Neural cell (in vitro differentiated cells): ENCODE results near the gene DCAF16. TPM values are rescaled to one million over a fixed set of nuclear protein-coding genes. Genes with fewer than 3 reads are reported as not detected.

Source experiments
- H2AFZ ChIP-seq: fragments of 200-600, 300-800 bp; sonication (generic), shearing (Covaris generic); 2 replicates; pipeline ENCODE4 v1.6.0; 2014; ENCODE audit warnings: low read depth, mild to moderate bottlenecking, antibody characterized with exemption, low read length, moderate library complexity
- H3F3A ChIP-seq: fragments of 200-600 bp; shearing (Covaris generic); 2 replicates; pipeline ENCODE4 v1.6.1; 2016; ENCODE audit warnings: mild to moderate bottlenecking, moderate library complexity, mixed read lengths, antibody characterized with exemption, low read length; ENCODE audit not compliant: insufficient read depth, poor library complexity, severe bottlenecking
- H3K27ac ChIP-seq: fragments of 200-600, 300-800 bp; sonication (generic), shearing (Covaris generic); 2 replicates; pipeline ENCODE4 v1.5.1; 2014; ENCODE audit warnings: mild to moderate bottlenecking, low read length, moderate library complexity
- H3K27me3 ChIP-seq: fragments of 300-800, 200-600 bp; sonication (generic), shearing (Covaris generic); 2 replicates; pipeline ENCODE4 v1.6.0; 2014; ENCODE audit warnings: mild to moderate bottlenecking, low read depth, low read length, moderate library complexity; ENCODE audit not compliant: insufficient read depth
- H3K36me3 ChIP-seq: fragments of 300-800, 200-600 bp; sonication (generic), shearing (Covaris generic); 2 replicates; pipeline ENCODE4 v1.5.1; 2014; ENCODE audit warnings: mild to moderate bottlenecking, antibody characterized with exemption, low read length, moderate library complexity; ENCODE audit not compliant: insufficient read depth
- H3K4me2 ChIP-seq: fragments of 300-800, 200-600 bp; sonication (generic), shearing (Covaris generic); 2 replicates; pipeline ENCODE4 v1.6.0; 2014; ENCODE audit warnings: mild to moderate bottlenecking, low read length
- H3K4me3 ChIP-seq: fragments of 300-800, 200-600 bp; sonication (generic), shearing (Covaris generic); 2 replicates; pipeline ENCODE4 v1.5.1; 2014; ENCODE audit warnings: mild to moderate bottlenecking, low read length, moderate library complexity
- H3K79me2 ChIP-seq: fragments of 200-600 bp; shearing (Covaris generic); replicated peaks from 2 replicates; pipeline ENCODE4 v1.6.0; 2014; ENCODE audit warnings: mild to moderate bottlenecking, low read length, moderate library complexity; ENCODE audit not compliant: insufficient read depth
- H3K9ac ChIP-seq: fragments of 300-800, 200-600 bp; sonication (generic), shearing (Covaris generic); 2 replicates; pipeline ENCODE4 v1.6.1; 2016; ENCODE audit warnings: mild to moderate bottlenecking, low read length, mixed read lengths
- H3K9me2 ChIP-seq: fragments of 200-600 bp; shearing (Covaris generic); 2 replicates; pipeline ENCODE4 v1.6.1; 2016; ENCODE audit warnings: mild to moderate bottlenecking, low read length, mixed read lengths; ENCODE audit not compliant: insufficient read depth
- H3K9me3 ChIP-seq: fragments of 200-600, 300-800 bp; sonication (generic), shearing (Covaris generic); 2 replicates; pipeline ENCODE4 v1.6.1; 2016; ENCODE audit warnings: mild to moderate bottlenecking, mixed run types, low read length, moderate library complexity, mixed read lengths
- H4K20me1 ChIP-seq: fragments of 200-600 bp; shearing (Covaris generic); 2 replicates; pipeline ENCODE4 v1.6.1; 2016; ENCODE audit warnings: mild to moderate bottlenecking, mixed run types; ENCODE audit not compliant: insufficient read depth
- CTCF ChIP-seq: fragments of 450-650 bp; IDR thresholded peaks from 2 replicates; pipeline ENCODE4 v1.5.1; 2014; ENCODE audit warnings: antibody characterized with exemption, mild to moderate bottlenecking, moderate library complexity; ENCODE audit not compliant: poor library complexity, severe bottlenecking
- EP300 ChIP-seq: fragments of 450-650 bp; conservative IDR thresholded peaks from 2 replicates; pipeline ENCODE4 v1.6.1; 2014; ENCODE audit warnings: antibody characterized with exemption, mild to moderate bottlenecking, moderate library complexity; ENCODE audit not compliant: poor library complexity, severe bottlenecking
- EZH2 ChIP-seq: fragments of 200-600, 300-800 bp; shearing (Covaris generic), sonication (generic); IDR thresholded peaks from 2 replicates; pipeline ENCODE4 v1.6.1; 2014; ENCODE audit warnings: antibody characterized with exemption, low read length, borderline replicate concordance, mild to moderate bottlenecking; ENCODE audit not compliant: insufficient read depth, poor library complexity, severe bottlenecking
- MXI1 ChIP-seq: fragments of 450-650 bp; conservative IDR thresholded peaks from 2 replicates; pipeline ENCODE4 v1.6.1; 2014; ENCODE audit warnings: antibody characterized with exemption, mild to moderate bottlenecking; ENCODE audit not compliant: poor library complexity, severe bottlenecking
- POLR2AphosphoS5 ChIP-seq: IDR thresholded peaks from 2 replicates; pipeline ENCODE4 v1.6.1; 2012
- RAD21 ChIP-seq: fragments of 450-650 bp; conservative IDR thresholded peaks from 2 replicates; pipeline ENCODE4 v1.6.1; 2014; ENCODE audit warnings: antibody characterized with exemption, mild to moderate bottlenecking, moderate library complexity
- REST ChIP-seq: IDR thresholded peaks from 2 replicates; pipeline ENCODE4 v1.6.1; 2012; ENCODE audit warnings: borderline replicate concordance
- SMC3 ChIP-seq: fragments of 450-650 bp; conservative IDR thresholded peaks from 2 replicates; pipeline ENCODE4 v1.6.1; 2014; ENCODE audit warnings: antibody characterized with exemption, mild to moderate bottlenecking, moderate library complexity; ENCODE audit not compliant: poor library complexity
- TAF1 ChIP-seq: IDR thresholded peaks from 2 replicates; pipeline ENCODE4 v1.6.1; 2012; ENCODE audit warnings: low read depth
- polyA plus RNA-seq: library from polyadenylated mRNA; depleted of rRNA; stranded (reverse); fragments of >200 nt; gene quantifications from 2 replicates; pipeline ENCODE4 v1.2.3, GENCODE V29; 2014

The DCAF16 gene
- polyA plus RNA-seq, 1 donor from 2014 or later = 41.3 TPM

GRCh38 chr4:17797808-17798207, 12.7 kb downstream of the DCAF16 start:
- no peak overlapping the region for H2AFZ ChIP-seq
- no peaks in the 10 kb centered on the region for H3K79me2 ChIP-seq
- TF ChIP-seq EZH2 (no peak), CTCF (no peak), EP300 (no peak), SMC3 (no peak), RAD21 (no peak), POLR2AphosphoS5 (no peak), MXI1 (no peak), TAF1 (no peak)
- H3K27ac ChIP-seq = no peak overlapping the region
- H4K20me1 ChIP-seq = no peaks in the 10 kb centered on the region
- H3K9me3 ChIP-seq = no peaks in the 10 kb centered on the region
- H3K36me3 ChIP-seq = peaks cover 6% of the 10 kb centered on the region
- no peak overlapping the region for H3K4me3 ChIP-seq
- no peak overlapping the region for H3K4me2 ChIP-seq
- no peaks in the 10 kb centered on the region for H3F3A ChIP-seq
- H3K9me2 ChIP-seq = no peaks in the 10 kb centered on the region
- H3K9ac ChIP-seq = no peak overlapping the region
- no peaks in the 10 kb centered on the region for H3K27me3 ChIP-seq

- H3K9me2 ChIP-seq = no peaks in the 10 kb centered on the region
- TF ChIP-seq EP300 (no peak), TAF1 (no peak), POLR2AphosphoS5 (no peak), REST (no peak), MXI1 (no peak), RAD21 (no peak), EZH2 (no peak), CTCF (no peak)
- H3F3A ChIP-seq = no peaks in the 10 kb centered on the region
- H2AFZ ChIP-seq = no peak overlapping the region
- H3K27ac ChIP-seq = no peak overlapping the region
- H3K4me3 ChIP-seq = no peak overlapping the region
- H3K27me3 ChIP-seq = no peaks in the 10 kb centered on the region
- no peaks in the 10 kb centered on the region for H3K9me3 ChIP-seq
- no peak overlapping the region for H3K9ac ChIP-seq
- H4K20me1 ChIP-seq = no peaks in the 10 kb centered on the region
- peaks cover 6% of the 10 kb centered on the region for H3K36me3 ChIP-seq
- no peaks in the 10 kb centered on the region for H3K79me2 ChIP-seq
- H3K4me2 ChIP-seq = no peak overlapping the region
Measured at GRCh38 chr4:17794730-17795129, 15.8 kb downstream of the DCAF16 start.
